GM23338 (cell line): ENCODE measurements around the gene PTPRR. TPM values are rescaled to one million over a fixed set of nuclear protein-coding genes. Genes with fewer than 3 reads are reported as not detected.

Experiments used
- ATAC-seq: fragments of 200-7000 bp; cut with Tn5 transposase; 3 replicates; pipeline ENCODE4 v1.9.1; 2020
- DNase-seq: peaks from one replicate; pipeline ENCODE4 v3.0.0-alpha.2; 2015; ENCODE audit warnings: low spot score
- H2AFZ ChIP-seq: fragments of 200-600 bp; sonication (generic); 2 replicates; pipeline ENCODE4 v1.8.0; 2016; ENCODE audit warnings: antibody characterized with exemption, mild to moderate bottlenecking, moderate library complexity
- H3F3A ChIP-seq: fragments of 200-600 bp; sonication (generic); replicated peaks from 2 replicates; pipeline ENCODE4 v1.8.0; 2017; ENCODE audit warnings: antibody characterized with exemption, mixed run types, low read depth
- H3K27ac ChIP-seq: fragments of 200-600 bp; sonication (generic); 2 replicates; pipeline ENCODE4 v1.6.1; 2016; ENCODE audit warnings: low read depth
- H3K27me3 ChIP-seq: fragments of 200-600 bp; sonication (generic); 2 replicates; pipeline ENCODE4 v1.8.0; 2016; ENCODE audit warnings: mild to moderate bottlenecking, mixed run types, moderate library complexity; ENCODE audit not compliant: insufficient read depth
- H3K36me3 ChIP-seq: fragments of 200-600 bp; sonication (generic); 2 replicates; pipeline ENCODE4 v1.8.0; 2016; ENCODE audit warnings: mild to moderate bottlenecking; ENCODE audit not compliant: insufficient read depth
- H3K4me1 ChIP-seq: fragments of 200-600 bp; sonication (generic); 2 replicates; pipeline ENCODE4 v1.8.0; 2016; ENCODE audit warnings: mild to moderate bottlenecking, moderate library complexity; ENCODE audit not compliant: insufficient read depth
- H3K4me2 ChIP-seq: fragments of 200-600 bp; sonication (generic); 2 replicates; pipeline ENCODE4 v1.7.1; 2017; ENCODE audit warnings: mixed run types
- H3K4me3 ChIP-seq: fragments of 200-600 bp; sonication (generic); 2 replicates; pipeline ENCODE4 v1.6.1; 2016; ENCODE audit warnings: mixed run types
- H3K79me2 ChIP-seq: fragments of 200-600 bp; sonication (generic); replicated peaks from 2 replicates; pipeline ENCODE4 v1.8.0; 2017; ENCODE audit warnings: mild to moderate bottlenecking; ENCODE audit not compliant: insufficient read depth
- H3K9me2 ChIP-seq: fragments of 200-600 bp; sonication (generic); 2 replicates; pipeline ENCODE4 v1.8.0; 2017; ENCODE audit not compliant: insufficient read depth
- H4K20me1 ChIP-seq: fragments of 200-600 bp; sonication (generic); replicated peaks from 2 replicates; pipeline ENCODE4 v1.8.0; 2017; ENCODE audit warnings: mild to moderate bottlenecking; ENCODE audit not compliant: insufficient read depth
- H3K27ac Mint-ChIP-seq: 2 replicates; pipeline ENCODE4 v1.8.0; 2020; ENCODE audit warnings: inconsistent platforms, mild to moderate bottlenecking, moderate library complexity, mixed read lengths
- H3K27me3 Mint-ChIP-seq: 3 replicates; pipeline ENCODE4 v1.8.0; 2022; ENCODE audit warnings: low read depth, mild to moderate bottlenecking, moderate library complexity, mixed read lengths, inconsistent platforms; ENCODE audit not compliant: insufficient read depth, poor library complexity
- H3K36me3 Mint-ChIP-seq: 3 replicates; pipeline ENCODE4 v1.8.0; 2021; ENCODE audit warnings: low read depth, mild to moderate bottlenecking, inconsistent platforms, moderate library complexity, mixed read lengths
- H3K4me1 Mint-ChIP-seq: 3 replicates; pipeline ENCODE4 v1.8.0; 2020; ENCODE audit warnings: mild to moderate bottlenecking, inconsistent platforms, mixed read lengths
- H3K4me3 Mint-ChIP-seq: 3 replicates; pipeline ENCODE4 v1.8.0; 2021; ENCODE audit warnings: moderate library complexity, mild to moderate bottlenecking, inconsistent platforms, mixed read lengths
- H3K9me3 Mint-ChIP-seq: 3 replicates; pipeline ENCODE4 v1.8.0; 2020; ENCODE audit warnings: moderate library complexity, mild to moderate bottlenecking, inconsistent platforms, mixed read lengths
- CREB1 ChIP-seq: fragments of 250-450 bp; sonication (Bioruptor Pico); IDR thresholded peaks from 2 replicates; pipeline ENCODE4 v1.5.0; 2020; ENCODE audit warnings: low read depth, mild to moderate bottlenecking, moderate library complexity
- CTCF ChIP-seq, 2 experiments: fragments of 200-600 bp in 1 of 2; sonication (generic) in 1 of 2; conservative IDR thresholded peaks; 2 replicates each; pipeline versions ENCODE4 v1.5.1 to v1.6.1; 2016 to 2017; ENCODE audit warnings: antibody characterized with exemption in 2 of 2, low read depth in 2 of 2, mild to moderate bottlenecking in 2 of 2, moderate library complexity in 1 of 2
- ETS1 ChIP-seq: IDR thresholded peaks from 2 replicates; pipeline ENCODE4 v1.6.1; 2016; ENCODE audit warnings: antibody characterized with exemption
- EZH2 ChIP-seq: fragments of 200-600 bp; sonication (generic); IDR thresholded peaks from one replicate; pipeline ENCODE4 v1.8.0; 2017; ENCODE audit warnings: antibody characterized with exemption, mild to moderate bottlenecking, low read depth; ENCODE audit not compliant: unreplicated experiment
- EZH2phosphoT487 ChIP-seq: fragments of 200-600 bp; sonication (generic); IDR thresholded peaks from one replicate; pipeline ENCODE4 v1.8.1; 2018; ENCODE audit warnings: antibody characterized with exemption; ENCODE audit not compliant: unreplicated experiment
- JUNB ChIP-seq: IDR thresholded peaks from one replicate; pipeline ENCODE4 v1.6.1; 2016; ENCODE audit warnings: antibody characterized with exemption; ENCODE audit not compliant: unreplicated experiment
- NANOG ChIP-seq: IDR thresholded peaks from 2 replicates; pipeline ENCODE4 v1.6.1; 2016; ENCODE audit warnings: antibody characterized with exemption, borderline replicate concordance
- POLR2AphosphoS5 ChIP-seq: IDR thresholded peaks from 2 replicates; pipeline ENCODE4 v1.6.1; 2016; ENCODE audit warnings: antibody characterized with exemption, low read depth
- REST ChIP-seq: IDR thresholded peaks from one replicate; pipeline ENCODE4 v1.6.1; 2018; ENCODE audit warnings: antibody characterized with exemption; ENCODE audit not compliant: unreplicated experiment
- STAT1 ChIP-seq: IDR thresholded peaks from one replicate; pipeline ENCODE4 v1.6.1; 2016; ENCODE audit warnings: antibody characterized with exemption; ENCODE audit not compliant: unreplicated experiment
- ZNF114 ChIP-seq: fragments of 250-450 bp; sonication (Bioruptor Pico); IDR thresholded peaks from 2 replicates; pipeline ENCODE4 v1.5.0; 2020; ENCODE audit warnings: mild to moderate bottlenecking, moderate library complexity
- ZNF331 ChIP-seq: fragments of 250-450 bp; sonication (Bioruptor Pico); IDR thresholded peaks from 2 replicates; pipeline ENCODE4 v1.5.0; 2020; ENCODE audit warnings: low read depth, mild to moderate bottlenecking, moderate library complexity
- ZNF462 ChIP-seq: fragments of 250-450 bp; sonication (Bioruptor Pico); IDR thresholded peaks from 2 replicates; pipeline ENCODE4 v1.5.0; 2020; ENCODE audit warnings: mild to moderate bottlenecking, moderate library complexity
- polyA plus RNA-seq: library from polyadenylated mRNA; unstranded; fragments of >200 nt; fragmentation: Nextera tagmentation; extraction: Ambion mirVana; gene quantifications from 2 replicates; pipeline ENCODE4 v1.2.1, GENCODE V29; 2016
- total RNA-seq: library from RNA; depleted of rRNA; stranded (reverse); fragments of >200 nt; shearing (Covaris generic); gene quantifications from 2 replicates; pipeline ENCODE4 v1.2.3, GENCODE V29; 2014

The PTPRR gene
- total and polyA plus RNA-seq, 2 experiments from 2014 or later = 0.26 to 0.76 TPM

- Histone ChIP-seq H3K4me1 (peaks cover 20% of the 10 kb centered on the region), H3K4me3 (no peak overlapping the region), H4K20me1 (no peaks in the 10 kb centered on the region), H3K79me2 (no peaks in the 10 kb centered on the region), H3K9me2 (0 out of 2 replicates have a peak, but pooled peaks cover 3% of the 10 kb centered on the region), H3K27me3 (no peaks in the 10 kb centered on the region), H3K27ac (no peak overlapping the region), H3K36me3 (peaks cover 6% of the 10 kb centered on the region; the same call in 1 of the 2 replicates), H2AFZ (no peak overlapping the region), H3K4me2 (no peak overlapping the region), H3F3A (no peaks in the 10 kb centered on the region)
- no peak overlapping the region for H3K4me3 Mint-ChIP-seq
- H3K27me3 Mint-ChIP-seq = peaks cover 4% of the 10 kb centered on the region
- no peak for DNase-seq
- peaks cover 17% of the 10 kb centered on the region for H3K4me1 Mint-ChIP-seq
- no peak overlapping the region for H3K27ac Mint-ChIP-seq
- H3K36me3 Mint-ChIP-seq = peaks cover 29% of the 10 kb centered on the region
- TF ChIP-seq JUNB (no peak), EZH2phosphoT487 (no peak), STAT1 (no peak), EZH2 (no peak), REST (no peak), ZNF331 (CRISPR knock-in tag) (no peak), ZNF462 (CRISPR knock-in tag) (no peak), NANOG (no peak), POLR2AphosphoS5 (no peak), ETS1 (no peak), CTCF (conservative IDR thresholded peaks at IDR 0.05; ENCODE audit: low read depth in 2 of 2) (no peak), CREB1 (no peak), ZNF114 (CRISPR knock-in tag) (no peak)
- no peak for ATAC-seq
- peaks cover 36% of the 10 kb centered on the region for H3K9me3 Mint-ChIP-seq
Observed at GRCh38 chr12:70762000-70762399, 158.5 kb downstream of the PTPRR start.
